ENCODE results near the gene CPM. TPM values are rescaled to one million over a fixed set of nuclear protein-coding genes. Genes with fewer than 3 reads are reported as not detected.

The CPM gene
- polyA plus RNA-seq, 2 of the 4 experiments (the other 2 are of a cell fraction), result 3.7 to 6.8 TPM

GRCh38 chr12:68919581-68920239 lies 13.3 kb downstream of the CPM start:
- Histone ChIP-seq H3K4me2 (no peak overlapping the region), H3K4me3 (no peak overlapping the region), H3K27ac (no peak overlapping the region), H3K9me3 (no peaks in the 10 kb centered on the region), H3K4me1 (no peaks in the 10 kb centered on the region)
- ChIA-PET CTCF (no interaction called here), POLR2A (no interaction called here)
- no peak for TF ChIP-seq BCL3 (IDR thresholded peaks at IDR 0.05)
- no peak for TF ChIP-seq HOXB5 (CRISPR knock-in tag; IDR thresholded peaks at IDR 0.05)
- TF ChIP-seq HES2 (IDR thresholded peaks at IDR 0.05), result no peak
- TF ChIP-seq ELK1 (IDR thresholded peaks at IDR 0.05; ENCODE audit: low read depth, low read length), result no peak
- no peak for TF ChIP-seq MAZ (IDR thresholded peaks at IDR 0.05; ENCODE audit: borderline replicate concordance, low read depth, low read length)
- no peak for TF ChIP-seq NFE2L2 (conservative IDR thresholded peaks at IDR 0.05; ENCODE audit: low read length)
- TF ChIP-seq RAD21 (conservative IDR thresholded peaks at IDR 0.05 in 1 of 2, IDR thresholded peaks at IDR 0.05 in 1 of 2), result no peak
- no peak for TF ChIP-seq ZNF302 (CRISPR knock-in tag; IDR thresholded peaks at IDR 0.05)
- no peak for TF ChIP-seq EHF (CRISPR knock-in tag; IDR thresholded peaks at IDR 0.05)
- TF ChIP-seq NR3C1 (IDR thresholded peaks at IDR 0.05), result no peak
- no peak for TF ChIP-seq NPAS2 (CRISPR knock-in tag; IDR thresholded peaks at IDR 0.05; ENCODE audit: borderline replicate concordance)
- TF ChIP-seq MAFK (IDR thresholded peaks at IDR 0.05; ENCODE audit: partially characterized antibody), result no peak
- no peak for TF ChIP-seq CHD4 (IDR thresholded peaks at IDR 0.05; ENCODE audit: borderline replicate concordance)
- TF ChIP-seq FOXS1 (CRISPR knock-in tag; IDR thresholded peaks at IDR 0.05), result no peak
- no peak for TF ChIP-seq GATA3 (IDR thresholded peaks at IDR 0.05; ENCODE audit: borderline replicate concordance)
- TF ChIP-seq CHD2 (IDR thresholded peaks at IDR 0.05; ENCODE audit: low read length, partially characterized antibody), result no peak
- TF ChIP-seq REST (IDR thresholded peaks at IDR 0.05), result no peak
- no peak for TF ChIP-seq ZSCAN20 (CRISPR knock-in tag; IDR thresholded peaks at IDR 0.05)
- WGBS (ENCODE audit: missing lambda C conversion rate), result 74% methylated on average over 9 of the region's 9 CpGs
- no peak for ATAC-seq
- DNase-seq (ENCODE audit: low read depth in 1 of 2, low spot score in 1 of 2), result no peak
- FAIRE-seq, result no peak

- Histone ChIP-seq H3K4me2 (no peak overlapping the region), H3K4me3 (no peak overlapping the region), H3K4me1 (no peaks in the 10 kb centered on the region), H3K27ac (no peak overlapping the region), H3K9me3 (no peaks in the 10 kb centered on the region)
- ChIA-PET CTCF (no interaction called here), POLR2A (no interaction called here)
- DNase-seq (ENCODE audit: low read depth in 1 of 2, low spot score in 1 of 2), result no peak
- WGBS (ENCODE audit: missing lambda C conversion rate), result 6% methylated on average over 1 of the region's 1 CpG
- TF ChIP-seq RFX5 (IDR thresholded peaks at IDR 0.05) (no peak), NFE2L2 (conservative IDR thresholded peaks at IDR 0.05; ENCODE audit: low read length) (no peak), HES2 (IDR thresholded peaks at IDR 0.05) (no peak), ESRRA (IDR thresholded peaks at IDR 0.05; ENCODE audit: borderline replicate concordance, low read length) (no peak)
- ATAC-seq, result no peak
- no peak for FAIRE-seq
These were observed 14.0 kb downstream of the CPM start for GRCh38 chr12:68918960-68919359.

Measured in A549 (cell line).